NCI-H2029 (cell line): ENCODE results near the gene EGFL8.
A peak's percentile ranks its signal among the peaks of the same experiment; 100 is the strongest.
"Not testable (repeated sequence)": the region's sequence is repeated elsewhere in the genome, so short reads cannot be mapped to it uniquely, and the experiment has no call there.

Source experiments
- DNase-seq: peaks from one replicate; lab custom pipeline; 2025; lab: John Stamatoyannopoulos, UW

Gene EGFL8

DNA sequence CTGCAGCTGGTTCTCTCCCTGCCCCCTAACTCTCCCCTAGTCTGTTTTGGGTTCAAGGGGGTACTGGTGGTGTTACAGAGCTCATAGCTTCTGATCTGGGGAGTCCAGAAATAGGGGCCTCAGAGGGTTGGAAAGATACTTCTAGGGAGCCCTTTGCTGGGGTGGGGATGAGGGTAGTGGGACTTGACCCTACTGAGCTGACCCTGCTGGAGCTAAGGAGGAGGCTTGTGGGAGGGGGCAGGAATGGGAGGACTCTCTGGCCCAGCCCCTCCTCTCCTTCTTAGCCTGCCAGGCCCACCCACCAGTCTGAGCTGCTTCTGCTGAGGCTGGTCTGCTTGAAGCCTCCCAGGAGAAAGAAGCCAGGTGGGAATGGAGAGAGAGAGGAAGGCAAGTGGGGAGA, at the start of gene EGFL8:
EGFL8 (plus strand) TSS at position 301 of the 400 bp plus-strand sequence. CDS start 1,571 bp downstream, outside the sequence.
- no peak for DNase-seq

DNA sequence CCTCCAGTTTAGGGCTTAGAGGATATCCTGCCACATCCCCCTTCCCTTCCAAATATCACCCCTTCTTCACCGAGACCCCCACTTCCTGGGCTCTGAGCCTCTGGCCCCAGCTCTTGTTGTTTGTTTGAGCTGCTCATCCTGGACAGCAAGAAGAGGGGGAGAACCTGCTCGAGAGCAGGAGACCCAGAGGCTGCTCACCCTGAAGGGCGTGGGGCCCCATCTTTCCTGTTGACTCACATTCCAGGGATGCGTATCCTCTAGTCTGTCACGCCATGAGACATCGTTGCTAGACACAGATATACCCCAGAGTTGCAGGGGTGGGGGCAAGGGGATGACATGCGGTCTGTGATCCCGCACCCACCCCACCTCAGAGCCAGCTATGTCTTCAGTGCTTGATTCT, 49.6 kb upstream of the EGFL8 start:
- no peak for DNase-seq

DNA sequence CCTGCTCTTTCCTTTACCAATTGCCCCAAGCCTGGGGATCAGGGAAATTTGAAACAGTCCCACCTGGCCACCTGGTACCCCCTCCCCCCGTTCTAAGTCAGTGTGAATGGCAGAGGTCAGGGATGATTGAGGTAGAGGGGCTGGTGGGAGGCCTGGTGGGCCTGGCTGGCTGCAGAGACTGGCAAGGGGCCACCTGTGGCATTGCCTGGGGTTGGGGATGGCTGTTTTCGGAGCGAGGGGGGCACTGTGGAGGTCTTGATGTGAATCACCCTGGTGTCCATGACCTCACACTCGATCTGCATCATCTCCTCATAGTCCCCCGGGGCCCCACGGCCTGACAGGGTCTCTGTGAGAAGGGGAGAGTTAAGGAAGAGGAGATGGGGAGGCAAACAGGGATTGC, 48.8 kb upstream of the EGFL8 start:
- no peak for DNase-seq

DNA sequence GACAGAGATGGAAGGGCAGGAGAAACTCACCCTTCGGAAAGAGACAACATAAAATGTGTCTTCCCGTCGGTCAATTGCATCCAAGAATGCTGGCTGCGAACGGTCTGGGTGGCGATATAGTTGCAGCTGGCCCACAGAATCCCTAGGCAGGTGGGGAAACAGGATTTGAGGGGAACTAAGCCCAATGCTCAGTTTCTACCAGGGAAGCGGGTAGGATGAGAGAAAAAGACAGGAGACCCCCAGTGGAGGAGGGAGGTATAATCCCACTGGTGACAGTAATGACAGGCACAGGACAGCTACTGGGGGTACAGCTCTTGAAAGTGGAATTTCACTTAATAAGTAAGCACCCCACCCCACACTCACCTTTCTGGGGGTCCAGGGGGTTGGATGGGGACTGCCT, 47.7 kb upstream of the EGFL8 start:
- DNase-seq = no peak

DNA sequence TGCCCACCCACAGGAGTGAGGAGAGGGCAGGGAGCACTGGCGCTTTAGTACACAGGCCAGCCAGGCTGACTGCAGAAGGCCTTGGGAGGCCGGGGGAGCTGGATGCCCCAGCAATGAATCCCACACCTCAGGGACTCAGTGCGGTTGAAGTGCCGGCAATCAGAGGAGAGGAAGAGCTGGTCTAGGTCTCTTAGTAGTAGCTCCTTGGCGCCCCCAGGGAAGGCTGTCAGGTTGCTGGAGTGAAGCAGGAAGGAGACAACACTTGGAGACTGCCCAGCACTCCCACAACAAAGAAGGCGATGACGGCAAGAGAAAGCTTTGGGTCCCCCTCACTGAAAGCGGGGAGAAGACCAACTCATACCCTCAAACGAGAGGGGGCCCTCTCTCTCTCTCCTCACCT, 46.9 kb upstream of the EGFL8 start:
- DNase-seq = no peak

DNA sequence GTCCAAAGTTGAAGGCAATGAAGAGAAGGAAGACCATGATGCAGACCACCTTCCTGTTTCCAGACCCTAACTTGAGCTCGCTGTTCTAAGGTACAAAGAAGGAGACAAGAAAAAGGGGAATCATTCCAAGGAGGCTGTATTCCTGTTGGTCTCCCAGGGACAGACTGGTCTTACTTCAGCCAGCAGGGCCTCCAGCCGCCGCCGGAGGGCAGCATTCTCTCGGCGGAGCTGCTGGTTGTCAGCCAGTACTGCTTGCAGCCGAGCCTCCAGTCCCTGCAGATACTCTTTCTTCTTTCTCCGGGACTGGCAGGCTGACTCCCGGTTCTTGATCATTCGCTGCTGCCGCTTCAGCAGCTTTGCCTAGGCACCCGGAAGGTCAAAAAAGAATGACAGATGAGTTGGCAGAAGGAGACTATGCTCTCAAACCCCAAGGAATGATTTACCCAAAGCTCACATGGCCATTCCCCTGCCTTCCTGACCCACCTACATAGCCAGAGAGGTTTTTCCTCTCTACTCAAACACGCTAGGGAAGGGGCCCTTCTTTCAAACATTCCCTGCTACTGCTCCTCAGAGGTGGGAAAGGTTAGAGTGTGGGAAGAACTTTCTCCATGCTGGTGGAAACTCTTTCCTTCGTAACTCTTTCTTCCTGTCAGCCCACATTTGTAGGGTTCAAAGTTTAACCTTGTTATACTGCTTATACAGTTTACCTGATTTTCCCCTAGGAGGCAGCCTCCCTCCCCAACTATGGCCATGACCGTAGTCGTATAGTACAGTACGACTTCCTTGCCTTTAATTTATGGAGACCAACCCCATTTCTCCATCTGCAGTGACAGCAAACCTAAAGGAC, 45.4 kb upstream of the EGFL8 start:
- DNase-seq = peak; percentile 45

DNA sequence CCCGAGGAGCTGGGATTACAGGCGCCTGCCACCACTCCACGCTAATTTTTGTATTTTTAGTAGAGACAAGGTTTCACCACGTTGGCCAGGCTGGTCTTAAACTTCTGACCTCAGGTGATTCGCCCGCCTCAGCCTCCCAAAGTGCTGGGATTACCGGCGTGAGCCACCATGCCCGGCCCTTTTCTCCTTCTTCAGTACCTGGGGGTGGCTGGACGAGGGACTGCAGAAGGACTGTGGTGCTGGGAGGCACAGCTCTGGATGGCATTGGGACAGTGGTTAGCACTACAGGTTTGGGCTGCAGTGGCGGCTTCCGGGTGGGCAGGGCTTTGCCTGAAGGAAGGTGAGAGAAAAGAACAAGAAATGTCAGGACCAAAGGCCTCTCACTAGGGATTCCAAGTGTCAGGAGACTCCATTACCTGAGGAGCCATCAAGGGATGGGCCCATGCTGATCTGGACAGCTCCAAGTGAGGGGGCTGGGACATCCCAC, 43.8 kb upstream of the EGFL8 start:
- DNase-seq = no peak

DNA sequence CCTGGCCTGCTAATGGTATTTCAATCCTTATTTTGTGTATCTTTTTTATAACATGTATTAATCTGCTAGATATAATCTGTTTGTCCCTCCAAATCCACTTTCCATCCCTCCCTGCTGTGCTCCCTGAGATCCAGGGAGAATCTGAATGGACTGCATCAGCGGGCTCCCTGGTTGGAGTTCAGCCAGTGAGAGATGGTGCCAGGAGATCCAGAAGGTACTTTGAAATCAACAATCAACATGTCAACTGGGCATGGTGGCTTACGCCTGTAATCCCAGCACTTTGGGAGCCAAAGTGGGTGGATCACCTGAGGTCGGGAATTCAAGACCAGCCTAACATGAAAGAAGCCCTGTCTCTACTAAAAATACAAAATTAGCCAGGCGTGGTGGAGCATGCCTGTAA, 40.7 kb upstream of the EGFL8 start:
- DNase-seq = no peak

DNA sequence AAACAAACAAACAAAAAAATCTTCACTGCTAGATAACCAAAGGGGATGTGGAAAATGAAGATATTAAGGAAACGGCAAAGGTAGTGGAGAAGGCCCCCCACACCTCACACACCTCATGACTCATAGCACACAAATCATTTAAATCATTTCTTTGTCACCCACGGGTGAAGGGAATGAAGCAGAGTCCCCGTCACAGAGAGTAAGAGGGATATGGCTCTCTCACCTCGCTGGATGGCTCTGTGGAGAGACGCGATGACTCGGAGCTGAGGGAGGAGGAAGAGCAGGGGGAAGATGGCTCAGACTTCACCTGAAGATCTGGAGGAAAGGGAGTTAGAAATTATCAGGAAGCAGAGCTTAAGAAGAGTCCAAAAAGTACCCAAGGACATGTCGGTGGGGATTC, 37.5 kb upstream of the EGFL8 start:
- DNase-seq = no peak

DNA sequence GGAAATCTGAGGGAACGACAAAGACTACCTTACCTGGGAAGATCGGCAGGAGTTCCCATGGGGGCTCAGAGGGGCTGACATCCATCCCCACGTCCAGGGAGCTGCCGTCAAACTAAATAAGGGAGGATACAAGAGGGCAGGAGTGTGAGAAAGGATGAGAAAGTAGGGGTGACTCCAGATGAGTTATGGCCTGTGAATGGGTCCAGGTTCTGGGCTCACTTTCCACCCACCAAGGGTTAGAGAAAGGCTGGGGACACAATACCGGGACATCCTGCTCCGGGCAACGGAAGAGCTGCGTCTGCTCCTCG, 37.0 kb upstream of the EGFL8 start:
- DNase-seq = no peak

DNA sequence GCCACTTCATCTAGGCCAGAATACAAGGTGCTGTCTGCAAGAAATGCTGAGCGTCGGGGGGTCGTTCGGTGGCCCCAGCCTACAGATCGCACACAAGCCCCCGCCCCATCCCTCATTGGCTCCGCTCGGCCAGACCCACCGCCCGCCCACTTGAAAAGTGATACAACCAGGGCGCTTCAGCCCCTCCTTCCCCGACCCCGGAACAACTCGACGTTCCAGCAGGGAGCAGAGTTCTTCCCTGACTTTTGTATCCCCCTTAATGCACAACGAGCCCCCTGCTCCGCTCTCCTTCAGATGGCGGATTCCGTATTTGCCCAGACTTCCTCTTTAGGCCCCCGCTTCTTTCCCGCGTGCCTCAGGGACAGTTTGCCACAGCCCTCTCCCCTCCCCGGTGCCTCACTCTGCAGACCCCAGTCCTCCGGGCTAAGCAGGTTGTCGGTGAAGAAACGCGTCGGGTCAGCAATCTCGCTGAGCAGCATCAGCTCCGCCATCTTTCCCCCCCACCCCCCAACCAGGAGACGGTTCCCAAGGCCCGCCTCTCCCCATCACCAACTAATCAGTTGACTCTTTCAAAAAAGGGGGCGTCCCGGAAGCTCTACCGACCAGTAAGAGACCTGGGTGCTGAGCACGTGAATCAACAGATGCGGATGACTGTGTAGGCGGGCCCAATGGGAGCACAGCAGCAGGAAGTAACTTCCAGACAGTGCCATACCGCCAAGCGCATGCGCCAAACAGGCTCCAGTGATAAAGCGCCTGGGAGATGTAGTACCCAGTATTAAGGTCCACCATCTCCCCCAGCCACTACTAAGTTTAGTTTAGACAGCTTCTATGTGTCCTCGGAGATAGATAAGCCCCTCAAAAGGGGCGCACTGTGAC, 36.4 kb upstream of the EGFL8 start, which contains the start of gene ATF6B:
ATF6B (minus strand) TSS at position 530 of the 876 bp plus-strand sequence; CDS start at position 491, 39 bp downstream.
- peak; percentile 99 for DNase-seq

DNA sequence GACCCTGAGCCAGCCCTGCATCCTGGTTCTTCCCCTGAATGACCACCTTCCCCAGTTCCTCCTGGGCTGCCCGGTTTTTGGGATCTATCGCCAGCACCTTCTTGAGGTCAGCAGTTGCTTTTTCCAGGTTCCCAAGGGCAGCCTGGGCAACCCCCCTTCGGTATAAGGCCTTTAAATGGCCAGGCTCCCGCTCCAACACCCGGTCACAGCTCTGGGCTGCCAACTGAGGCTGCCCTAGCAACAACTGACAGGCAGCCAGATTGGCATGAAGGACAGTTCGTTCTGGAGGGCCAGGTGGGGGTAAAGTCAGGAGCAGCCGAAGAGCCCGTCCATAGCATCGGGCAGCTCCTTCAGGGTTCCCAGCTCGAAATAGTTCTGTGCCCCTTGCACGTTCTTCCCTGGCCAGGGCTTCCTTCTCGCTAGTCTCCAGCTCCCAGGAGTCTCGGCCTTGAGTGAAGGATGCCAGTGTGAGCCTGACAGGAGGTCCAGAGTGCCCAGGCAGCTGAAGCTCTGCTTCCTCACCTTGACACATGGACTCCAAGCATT, 35.6 kb upstream of the EGFL8 start:
- DNase-seq = no peak

DNA sequence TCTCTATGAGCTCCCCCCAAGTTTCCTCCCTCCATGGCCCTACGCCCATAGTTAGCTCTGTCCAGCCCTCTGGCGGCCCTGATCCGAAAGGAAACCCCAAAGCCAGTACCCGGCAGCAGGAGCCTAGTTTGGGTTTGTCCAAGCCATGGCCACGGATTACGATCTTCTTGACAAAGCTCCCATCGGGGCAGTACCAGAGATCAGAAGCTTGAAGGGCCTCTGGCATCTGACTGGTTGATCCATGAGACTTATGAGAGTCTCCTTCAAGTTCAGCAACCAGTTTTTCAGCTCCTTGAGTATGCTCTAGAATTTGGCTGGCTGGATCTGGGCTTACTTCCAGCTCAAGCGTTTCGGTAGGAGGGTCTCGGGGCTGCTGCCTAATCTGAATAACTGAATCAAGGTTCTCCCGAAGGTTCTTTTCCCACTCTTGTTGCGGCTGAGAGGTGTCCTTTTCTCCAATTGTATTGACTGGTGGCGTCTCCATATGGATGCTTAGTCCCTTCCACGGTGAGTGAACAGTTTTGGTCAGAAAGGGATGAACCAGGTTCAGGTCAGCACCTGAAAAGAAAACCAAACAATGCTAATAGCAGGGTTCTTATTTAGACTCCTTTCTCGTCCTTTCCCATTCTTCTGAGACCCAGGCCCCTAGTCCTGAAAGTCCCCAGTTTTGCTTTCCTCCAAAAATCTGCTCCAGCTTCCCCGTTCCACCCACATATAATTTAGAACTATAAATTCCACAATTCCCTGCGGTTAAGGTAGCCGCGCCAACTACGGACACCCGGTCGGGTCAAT, 34.9 kb upstream of the EGFL8 start:
- peak; percentile 68 for DNase-seq

DNA sequence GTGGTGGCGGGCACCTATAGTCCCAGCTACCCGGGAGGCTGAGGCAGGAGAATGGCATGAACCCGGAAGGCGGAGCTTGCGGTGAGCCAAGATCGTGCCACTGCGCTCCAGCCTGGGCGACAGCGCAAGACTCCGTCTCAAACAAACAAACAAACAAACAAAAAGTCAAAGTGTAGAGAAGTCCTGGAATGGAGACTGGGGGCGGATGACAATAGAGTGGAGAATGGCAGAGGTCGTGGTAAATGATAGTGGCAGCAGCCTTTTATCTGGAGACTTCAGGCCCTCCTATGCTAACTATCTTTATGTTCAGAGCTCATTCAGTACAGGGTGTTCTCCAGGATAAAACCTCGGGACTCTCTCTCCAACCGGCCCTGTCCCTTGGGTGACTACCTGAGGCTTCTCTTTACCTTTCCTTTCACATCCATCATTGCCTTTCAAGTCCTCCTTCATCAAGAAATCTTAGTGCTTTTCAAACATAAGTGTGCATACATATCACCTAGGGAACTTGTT, 32.9 kb upstream of the EGFL8 start:
- no peak for DNase-seq

DNA sequence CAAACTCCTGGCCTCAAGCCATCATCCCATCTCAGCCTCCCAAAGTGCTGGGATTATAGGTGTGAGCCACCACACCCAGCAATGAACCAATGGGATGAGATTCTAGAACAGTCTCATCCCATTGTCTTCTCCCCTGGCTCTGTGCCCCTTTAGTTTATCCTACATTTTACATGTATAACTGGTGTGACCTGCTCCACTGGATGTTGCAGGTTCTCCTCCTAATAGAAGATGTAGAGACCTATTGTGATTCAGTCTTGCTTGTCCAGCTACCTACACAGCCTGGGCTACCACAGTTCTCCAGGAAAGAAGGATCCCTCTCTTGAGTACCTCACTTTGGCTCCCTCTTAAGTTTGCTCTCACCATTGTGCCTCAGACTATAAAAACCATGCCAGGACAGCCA, 32.3 kb upstream of the EGFL8 start:
- no peak for DNase-seq

DNA sequence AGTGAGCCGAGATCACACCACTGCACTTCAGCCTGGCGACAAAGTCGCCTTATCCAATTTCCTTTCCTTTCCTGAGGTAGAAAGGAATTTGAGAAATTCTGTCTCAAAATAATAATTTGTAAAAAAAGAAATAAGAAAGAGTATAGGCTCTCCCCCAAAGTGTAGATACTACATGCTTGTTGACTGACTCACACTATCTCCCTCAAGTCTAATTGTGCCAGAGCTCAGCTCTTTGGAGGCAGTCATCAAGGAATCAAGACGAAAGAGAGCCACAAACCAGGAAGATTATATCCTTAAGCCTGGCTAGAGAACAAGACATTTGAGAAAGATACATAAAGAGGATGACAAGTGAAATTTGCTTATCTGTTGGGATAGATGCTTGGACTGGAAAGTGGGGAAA, 30.6 kb upstream of the EGFL8 start:
- no peak for DNase-seq

DNA sequence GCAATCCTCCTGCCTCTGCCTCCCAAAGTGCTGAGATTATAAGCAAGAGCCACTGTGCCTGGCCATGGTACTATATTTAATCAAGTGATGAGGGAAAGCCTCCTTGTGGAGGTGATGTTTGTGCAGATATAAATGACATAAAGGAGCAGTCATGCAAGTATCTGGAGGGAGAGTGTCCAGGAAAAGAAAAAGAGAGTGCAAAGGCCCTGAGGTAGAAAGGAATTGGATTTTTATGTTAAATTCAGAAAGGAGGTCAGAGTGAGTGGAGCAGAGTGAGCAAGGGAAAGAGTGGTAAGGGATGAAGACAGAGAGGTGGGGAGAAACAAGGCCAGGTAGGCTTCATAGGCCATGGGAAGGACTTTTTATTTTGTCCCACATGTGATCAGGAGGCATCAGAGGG, 26.9 kb upstream of the EGFL8 start:
- DNase-seq = no peak

DNA sequence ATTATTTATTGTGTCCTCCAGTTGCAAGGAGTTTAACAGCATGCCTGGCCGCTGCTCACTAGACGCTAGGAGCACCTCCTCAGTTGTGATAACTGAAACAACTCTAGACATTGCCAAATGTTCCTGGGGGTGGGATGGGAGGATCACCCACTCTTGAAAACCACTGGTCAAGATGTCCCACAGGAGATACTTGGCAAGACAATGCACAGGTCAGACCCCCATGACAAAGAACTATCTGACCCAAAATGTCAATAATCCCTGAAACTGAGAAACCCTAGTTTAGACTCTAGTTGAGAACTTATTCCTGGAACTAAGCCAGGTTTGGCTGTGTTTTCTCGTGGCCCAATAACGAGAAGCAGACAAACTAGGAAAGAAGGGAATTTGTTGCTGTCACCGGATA, 24.8 kb upstream of the EGFL8 start:
- DNase-seq = no peak

DNA sequence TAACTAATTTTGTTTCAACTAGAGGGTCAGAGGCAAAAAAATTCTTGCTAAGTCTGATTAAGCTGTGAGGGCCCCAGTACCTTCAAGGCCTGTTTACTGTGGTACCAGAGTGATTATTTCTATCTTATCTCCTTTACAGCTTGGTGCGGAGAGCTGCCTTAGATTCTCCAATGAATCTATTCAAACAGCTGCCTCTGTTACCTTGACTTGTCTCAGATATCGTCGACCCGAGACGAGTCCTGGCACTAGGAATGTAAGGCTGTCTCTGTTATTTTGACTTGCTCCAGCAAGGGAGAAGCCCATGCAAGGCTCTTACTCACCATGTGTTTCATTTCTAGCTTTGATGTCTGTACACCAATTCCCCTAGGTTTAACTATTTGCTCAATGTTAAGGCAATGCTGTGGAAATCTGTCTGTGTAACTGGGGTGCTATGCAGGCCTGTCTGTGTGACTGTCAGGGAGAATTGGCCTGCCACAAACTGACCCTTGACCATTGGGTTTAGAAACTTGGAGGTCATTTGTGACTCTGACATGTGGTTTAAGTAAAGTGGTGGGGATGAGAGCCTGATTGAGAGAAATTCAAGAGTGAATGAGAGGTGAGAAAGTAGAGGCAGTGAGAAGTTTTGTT, 23.9 kb upstream of the EGFL8 start:
- DNase-seq = no peak

DNA sequence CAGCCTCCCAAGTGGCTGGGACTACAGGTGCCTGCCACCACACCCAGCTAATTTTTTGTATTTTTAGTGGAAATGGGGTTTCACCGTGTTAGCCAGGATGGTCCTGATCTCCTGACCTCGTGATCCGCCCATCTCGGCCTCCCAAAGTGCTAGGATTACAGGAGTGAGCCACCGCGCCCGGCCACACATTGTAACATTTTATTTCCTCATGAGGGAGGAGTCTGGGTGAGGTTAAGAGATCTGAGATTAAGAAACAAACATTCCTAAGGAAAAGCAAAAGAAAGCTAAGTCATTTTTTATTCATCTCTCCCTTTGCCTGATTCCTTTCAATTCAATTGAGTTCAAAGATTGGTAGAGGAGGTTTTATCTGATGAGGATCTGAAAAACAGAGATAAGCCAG, 20.2 kb upstream of the EGFL8 start:
- DNase-seq = not testable (repeated sequence)

DNA sequence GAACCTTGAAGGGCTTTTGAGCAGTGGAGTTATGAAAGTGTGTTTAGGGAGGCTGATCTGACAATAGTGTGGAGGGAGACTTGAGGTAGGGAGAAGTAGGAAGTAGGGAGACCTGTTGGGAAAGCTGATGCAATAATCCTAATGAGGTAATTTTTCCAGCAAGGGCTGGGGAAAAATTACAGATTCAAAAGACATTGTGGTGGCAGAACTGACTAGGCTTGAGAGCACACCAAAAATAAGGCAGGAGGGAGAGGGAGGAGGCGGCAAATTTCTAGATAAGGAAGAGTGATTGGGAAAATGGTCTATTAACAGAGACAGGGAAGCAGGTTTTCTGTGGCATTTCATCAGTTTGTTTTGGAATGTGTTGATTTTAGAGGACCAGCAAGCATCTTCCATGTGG, 18.1 kb upstream of the EGFL8 start:
- DNase-seq = no peak
